HuH-7.5 (cell line): Measurements from ENCODE around the gene DENND2D.

Experiments
- DNase-seq: peaks from one replicate; pipeline ENCODE4 v3.0.0; 2011; ENCODE audit warnings: low spot score

The DENND2D gene

DNA sequence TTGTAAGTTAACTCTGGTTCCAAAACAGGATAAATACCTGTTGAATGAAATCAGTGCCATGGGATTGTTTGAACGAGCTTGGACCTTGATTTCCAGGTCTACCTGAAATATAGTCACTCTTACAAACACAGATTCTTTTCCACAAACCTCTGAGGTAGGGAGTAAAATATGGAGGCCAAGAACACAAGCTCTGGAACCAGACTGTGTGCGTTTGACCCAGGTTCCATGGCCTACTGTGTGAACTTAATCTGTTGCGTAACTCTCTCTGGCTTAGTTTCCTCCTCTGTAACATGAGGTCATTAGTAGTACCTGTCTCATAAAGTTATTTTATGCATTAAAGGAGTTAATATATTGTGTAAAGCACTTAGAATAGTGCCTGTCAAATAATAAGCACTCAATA is 25.1 kb downstream of the DENND2D start:
- no peak for DNase-seq

DNA sequence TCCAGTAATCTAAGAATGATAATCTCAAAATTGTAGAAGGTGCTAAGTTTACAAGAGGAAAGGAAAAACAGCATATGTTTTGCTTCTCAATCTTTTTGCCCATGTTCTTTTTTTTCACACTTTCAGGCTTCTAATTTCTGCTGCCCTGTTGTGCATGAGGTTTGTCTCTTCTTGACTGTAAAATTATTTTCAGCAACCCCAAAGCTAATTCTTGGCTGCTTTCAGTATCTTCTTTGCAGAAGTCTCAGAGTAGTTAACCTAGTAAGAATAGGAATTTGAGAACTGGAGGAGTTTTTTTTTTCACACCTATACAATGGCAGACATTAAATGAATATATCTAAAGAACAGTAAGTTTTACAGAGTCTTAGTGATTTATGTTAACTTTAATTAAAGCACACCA is 26.4 kb downstream of the DENND2D start:
- no peak for DNase-seq

DNA sequence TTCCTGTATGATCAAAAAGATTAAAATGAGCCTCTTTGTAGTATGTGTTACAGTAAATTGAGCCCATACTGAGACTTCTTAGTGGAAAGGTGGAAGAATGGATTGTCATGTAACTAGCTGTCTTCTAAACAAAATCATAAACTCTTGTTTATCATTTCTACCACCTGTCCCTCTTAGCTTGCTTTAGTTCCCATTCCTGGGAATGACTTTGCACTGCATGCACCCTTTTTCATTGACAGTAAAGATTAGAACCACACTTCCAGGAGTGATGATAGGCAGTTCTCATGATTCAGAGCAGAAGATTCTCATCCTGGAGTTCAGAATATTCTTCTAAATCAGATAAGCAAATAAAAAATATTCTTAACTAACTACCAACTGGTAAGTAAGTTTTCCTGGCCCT is 28.0 kb downstream of the DENND2D start:
- no peak for DNase-seq

DNA sequence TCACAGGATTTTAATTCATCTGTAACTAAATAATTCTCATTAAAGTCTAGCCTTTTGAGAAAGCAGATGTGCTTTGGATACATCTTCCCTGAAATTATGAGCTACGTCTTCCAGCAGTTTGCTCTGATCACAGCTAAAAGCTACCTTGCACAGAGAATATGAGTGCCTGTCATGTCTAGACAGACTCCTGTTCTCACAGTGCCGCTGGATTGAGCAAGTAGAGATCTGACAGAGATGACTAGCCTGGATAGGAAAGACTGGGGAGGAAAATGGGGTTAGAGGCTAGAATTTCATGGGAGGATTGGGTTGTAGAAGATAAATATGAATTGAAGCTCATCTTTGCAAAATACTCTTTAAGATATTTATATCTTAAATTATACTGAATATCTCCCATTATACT is 36.3 kb downstream of the DENND2D start:
- DNase-seq = no peak

DNA sequence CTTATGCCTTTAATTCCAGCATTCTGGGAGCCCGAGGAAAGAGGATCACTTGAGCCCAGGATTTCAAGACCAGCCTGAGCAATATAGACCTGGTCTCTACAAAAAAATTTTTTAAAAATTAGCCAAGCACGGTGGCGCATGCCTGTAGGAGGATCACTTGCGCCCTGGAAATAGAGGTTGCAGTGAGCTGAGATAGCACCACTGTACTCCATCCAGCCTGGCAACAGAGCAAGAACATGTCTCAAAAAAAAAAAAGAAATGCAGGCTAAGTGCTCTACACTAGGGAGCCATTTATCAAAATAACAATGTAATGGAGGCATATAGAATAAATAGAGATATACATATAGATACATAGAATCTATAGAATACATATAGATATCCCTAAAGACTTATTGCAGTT is 37.1 kb downstream of the DENND2D start:
- no peak for DNase-seq

DNA sequence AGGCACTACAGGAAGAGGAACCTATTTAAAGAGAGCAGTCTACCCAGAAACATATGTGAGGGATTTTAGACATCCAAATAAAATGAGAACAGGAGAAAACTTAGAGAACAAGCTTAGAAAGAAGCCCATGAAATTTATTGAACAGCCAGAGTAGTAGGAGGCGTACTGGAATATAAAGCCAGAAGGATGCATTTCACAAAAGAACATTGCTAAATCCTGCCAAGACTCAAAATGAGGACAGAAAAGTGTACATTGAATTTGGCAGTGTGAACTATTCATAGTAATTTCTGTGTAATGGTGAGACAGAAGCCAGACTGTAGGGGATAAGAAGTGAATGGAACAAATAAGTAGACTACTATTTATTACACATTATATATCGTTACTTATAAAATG is 38.0 kb downstream of the DENND2D start:
- no peak for DNase-seq

DNA sequence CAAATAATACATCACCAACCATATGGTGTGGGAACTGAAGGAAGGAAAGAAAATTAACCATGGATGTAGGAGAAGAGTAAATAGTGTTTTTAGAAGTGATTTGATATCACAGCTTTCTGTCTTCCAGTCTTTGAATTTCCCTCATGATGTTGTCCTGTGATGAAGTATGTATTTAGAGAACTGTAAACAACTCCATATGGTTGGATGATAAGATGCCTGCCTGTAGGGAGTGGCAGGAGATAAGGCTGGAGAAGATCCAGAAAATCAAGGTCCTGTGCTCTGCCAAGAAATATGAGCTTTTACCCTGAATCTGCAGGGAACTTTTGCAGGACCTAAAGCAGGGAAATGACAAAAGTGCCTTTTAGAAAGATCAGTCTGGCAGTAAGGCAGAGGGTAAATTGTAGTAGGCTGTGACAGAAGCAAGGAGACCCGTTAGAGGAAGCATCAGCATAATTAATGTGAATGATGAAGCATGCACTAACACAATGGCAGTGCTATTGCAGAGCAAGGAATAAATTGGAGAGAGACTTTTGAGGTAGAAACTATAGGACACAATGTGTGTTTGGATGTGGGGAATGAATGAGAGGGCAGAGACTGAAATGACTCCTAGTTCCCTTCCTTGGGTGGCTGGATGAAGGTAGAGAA is 38.5 kb downstream of the DENND2D start:
- no peak for DNase-seq

DNA sequence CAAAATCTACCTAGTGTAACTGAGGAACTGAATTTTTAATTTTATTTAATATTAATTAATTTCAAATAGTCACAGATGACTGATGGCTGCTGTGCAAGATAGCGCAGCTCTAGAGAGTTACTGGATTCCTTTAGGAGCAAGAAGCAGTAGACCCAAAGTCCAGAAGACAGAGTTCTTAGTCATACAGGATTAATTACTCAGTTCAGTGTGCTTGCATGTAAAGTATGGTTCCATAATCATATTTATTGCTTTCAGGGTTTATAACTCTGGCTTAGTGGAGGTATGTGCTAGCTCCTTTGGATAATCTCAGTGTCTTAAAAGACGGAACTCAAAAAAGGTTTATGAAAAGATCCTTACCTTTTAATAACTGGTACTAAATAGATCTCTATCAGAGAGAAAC is 43.0 kb downstream of the DENND2D start:
- DNase-seq = no peak

DNA sequence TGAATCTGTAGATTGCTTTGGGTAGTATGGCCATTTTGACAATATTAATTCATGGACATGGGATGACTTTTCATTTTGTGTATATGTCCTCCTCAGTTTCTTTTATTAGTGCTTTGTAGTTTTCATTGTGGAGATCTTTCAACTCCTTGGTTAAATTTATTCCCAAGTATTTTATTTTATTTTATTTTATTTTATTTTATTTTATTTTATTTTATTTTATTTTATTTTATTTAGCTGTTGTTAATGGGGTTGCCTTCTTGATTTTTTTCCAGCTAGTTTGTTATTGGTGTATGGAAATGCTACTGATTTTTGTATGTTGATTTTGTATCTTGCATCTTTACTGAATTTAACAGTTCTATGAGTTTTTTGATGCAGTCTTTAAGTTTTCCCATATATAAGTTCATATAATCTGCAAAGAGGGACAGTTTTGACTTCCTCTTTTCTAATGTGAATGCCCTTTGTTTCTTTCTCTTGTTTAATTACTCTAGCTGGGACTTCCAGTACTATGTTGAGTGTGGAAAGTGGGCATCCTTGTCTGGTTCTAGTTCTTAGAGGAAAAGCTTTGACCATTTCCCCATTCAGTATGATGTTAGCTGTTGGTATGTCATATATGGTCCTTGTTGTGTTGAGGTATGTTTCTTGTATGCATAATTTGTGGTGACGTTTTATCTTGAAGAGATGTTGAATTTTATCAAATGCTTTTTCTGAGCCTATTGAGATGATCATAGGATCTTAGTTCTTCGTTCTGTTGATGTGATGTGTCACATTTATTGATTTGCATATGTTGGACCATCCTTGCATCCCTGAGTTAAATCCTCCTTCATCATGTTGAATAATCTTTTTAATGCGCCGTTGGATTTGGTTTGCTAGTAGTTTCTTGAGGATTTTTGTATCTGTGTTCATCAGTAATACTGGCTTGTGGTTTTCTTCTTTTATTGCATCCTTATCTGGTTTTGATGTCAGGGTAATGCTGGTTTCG is 46.1 kb downstream of the DENND2D start:
- DNase-seq = no peak

DNA sequence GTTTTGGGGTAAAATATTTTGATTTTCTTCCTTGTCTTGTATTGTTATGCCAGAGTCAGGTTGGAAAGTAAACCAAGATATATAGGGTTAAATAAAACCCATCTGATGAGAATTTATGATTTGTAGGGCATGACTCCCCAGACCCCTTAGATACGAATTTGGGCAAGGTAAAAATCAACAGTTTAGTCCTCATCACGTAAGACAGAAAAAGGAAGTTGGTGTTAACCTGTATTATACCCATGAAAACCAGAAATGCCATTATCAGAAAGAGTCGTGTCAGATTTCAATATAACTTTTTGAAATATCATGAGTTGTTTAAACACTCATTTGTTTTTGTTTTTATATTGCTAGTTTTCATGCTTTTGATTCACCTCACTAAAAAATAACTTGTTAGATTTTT is 48.6 kb downstream of the DENND2D start:
- no peak for DNase-seq

DNA sequence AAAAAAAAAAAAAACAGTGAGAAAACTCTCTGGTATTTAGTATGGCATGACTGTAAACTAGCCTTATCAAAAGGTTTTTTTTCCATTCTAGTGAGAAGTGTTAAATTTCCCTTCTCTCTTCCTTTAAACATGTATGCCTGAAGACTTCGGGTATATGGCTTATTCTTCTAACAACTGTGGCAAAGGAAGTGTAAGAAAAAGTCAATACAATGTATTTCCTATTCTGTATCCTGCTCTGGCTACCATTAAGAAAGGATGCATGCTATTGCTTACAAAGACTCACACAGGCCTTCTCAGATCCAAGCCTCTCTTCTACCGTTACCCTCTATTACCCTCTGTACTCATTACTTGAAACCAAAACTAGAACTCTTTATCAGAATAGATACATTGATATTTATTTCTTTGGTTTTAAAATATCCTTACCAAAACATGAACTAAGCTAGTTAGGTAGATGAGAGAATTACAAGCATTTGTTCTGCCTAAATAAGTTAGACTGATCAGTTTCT is 52.0 kb downstream of the DENND2D start:
- DNase-seq = no peak

DNA sequence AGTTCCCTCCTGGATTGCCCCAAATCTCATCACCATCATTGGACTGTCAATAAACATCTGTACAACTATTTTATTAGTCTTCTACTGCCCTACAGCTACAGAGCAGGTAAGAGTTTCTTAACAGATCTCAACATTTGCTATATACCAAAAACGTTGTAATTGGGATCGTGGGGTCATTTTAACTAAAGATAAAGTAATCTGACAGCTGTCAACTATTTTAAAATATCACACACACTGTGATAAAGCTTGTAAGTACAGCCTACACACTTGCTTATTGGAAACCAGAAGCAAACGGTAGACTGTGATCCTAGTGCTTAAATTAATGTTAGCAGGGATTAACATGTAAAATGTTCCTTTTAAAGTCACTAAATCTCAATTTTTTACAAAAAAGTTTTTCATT is 52.5 kb downstream of the DENND2D start:
- DNase-seq = no peak

DNA sequence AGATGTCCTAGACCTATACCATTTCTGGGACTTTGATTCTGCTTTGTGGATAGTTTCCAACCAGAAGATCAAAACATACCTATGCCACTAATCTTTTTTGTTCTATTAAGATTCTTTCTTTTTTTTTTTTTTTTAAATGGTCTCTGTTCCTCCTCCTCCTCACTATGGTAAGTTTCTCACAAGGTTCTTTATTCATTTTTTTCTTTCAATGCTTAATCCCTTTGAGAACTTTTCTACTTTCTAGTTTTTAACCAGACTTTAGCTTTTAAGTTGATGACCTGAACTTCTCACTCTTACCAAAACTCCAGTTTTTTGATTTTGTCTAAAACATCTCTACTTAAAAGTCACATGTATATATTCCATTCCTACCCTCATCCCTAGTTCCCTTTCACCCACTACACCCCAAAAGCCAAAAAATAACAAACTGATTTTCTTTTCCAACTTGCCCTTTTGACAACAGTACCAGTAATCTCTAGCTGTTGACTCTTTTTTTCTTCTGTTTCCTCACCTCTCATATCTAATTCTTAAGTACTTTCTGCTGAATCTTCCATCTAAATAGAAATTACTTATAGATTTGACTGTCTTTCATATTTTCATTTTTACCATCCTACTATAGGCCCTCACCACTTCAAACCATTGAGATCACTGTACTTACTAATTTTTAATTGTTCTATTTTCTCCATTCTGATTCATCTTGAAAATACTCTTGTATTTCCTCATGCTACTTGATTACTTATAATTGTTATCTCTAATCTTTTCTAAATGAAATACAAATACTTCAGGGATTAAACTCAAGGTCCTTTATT is 54.3 kb downstream of the DENND2D start:
- DNase-seq = no peak

DNA sequence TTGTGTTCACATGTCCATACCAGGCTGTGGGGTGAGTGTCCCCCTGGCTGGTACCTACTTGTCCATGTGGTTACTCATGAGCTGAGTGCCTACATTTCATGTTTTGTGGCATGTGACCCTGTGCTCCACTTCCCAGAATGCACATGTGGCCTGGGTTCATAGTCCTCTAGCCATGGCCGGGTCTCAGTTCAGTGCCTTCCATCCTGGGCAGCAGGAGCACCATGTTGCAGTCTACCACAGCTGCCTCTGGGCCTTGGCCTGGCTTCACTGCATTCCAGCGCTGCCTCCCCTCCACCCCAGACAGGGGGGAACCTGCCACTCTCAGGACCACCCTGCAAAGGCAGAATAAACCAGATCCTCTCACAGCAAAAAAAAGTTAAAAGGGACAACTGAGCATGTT is 54.9 kb downstream of the DENND2D start:
- no peak for DNase-seq

DNA sequence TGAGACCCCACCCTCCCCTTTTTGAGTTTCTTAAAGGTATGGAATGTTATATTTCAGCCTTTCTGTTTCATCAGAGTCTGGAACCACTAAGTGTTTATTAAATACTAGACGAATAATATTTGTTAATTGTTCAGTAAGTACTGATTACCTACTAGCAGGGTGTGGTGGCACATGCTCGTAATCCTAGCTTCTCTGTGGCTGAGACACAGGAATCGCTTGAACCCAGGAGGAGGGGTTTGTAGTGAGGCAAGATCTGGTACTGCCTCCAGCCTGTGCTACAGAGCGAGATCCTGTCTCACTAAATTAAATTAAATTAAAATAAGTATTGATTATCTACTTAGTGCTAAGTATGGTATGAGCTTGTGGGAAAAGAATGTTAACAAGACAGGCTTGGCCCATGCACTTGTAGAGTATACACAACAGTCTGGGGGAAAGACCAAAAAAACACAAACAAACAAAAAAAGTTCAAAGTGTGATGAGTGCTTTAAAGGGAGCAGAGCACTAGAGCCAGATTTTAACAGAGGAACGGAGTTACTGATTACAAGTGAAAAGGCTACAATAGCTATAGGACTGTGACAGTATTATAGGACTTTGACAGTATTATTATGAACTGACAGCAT is 58.0 kb downstream of the DENND2D start:
- DNase-seq = no peak

DNA sequence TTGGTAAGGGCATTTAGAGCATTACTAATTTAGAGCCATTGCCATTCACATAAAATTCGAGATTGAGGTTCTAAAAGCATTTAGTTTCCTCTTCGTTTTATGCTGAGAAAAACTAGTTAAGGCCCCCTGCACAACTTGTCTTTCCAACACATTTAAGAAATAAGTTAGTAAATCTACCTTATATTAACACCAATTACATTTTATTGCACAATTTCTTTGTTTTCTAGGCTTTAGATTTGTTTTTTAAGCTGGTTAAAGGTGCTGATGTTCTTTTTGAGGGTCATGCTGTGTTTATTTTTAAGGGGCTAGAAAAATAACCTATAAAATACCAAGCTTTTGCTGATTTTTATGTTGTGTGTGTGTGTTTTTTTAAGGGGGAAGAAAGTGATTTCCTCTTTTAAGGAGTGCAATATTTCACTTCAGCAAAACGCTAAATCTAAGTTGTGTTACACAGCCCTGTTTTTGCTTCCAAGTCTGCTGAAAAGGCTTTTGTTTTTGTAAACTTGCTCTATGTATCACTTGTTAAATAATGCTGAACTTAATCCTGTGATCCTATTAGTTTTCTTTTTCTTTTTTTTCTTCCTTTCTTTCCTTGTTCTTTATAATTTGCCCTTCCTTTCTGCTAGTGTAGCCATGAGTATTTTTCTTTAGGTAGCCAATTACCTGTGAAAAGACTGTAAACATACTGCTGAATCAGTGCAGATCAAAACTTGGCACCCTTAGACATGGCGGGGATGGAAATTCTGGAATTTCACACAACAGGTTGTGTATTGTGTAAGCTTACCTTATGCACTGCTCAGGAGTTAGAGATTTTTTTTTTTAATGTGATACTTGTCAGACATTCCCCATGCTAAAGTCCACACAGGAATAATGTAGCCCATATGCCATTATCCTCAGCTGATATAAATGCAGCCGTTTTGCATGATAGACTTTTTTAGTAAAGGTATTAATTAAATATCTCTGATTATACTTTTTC is 58.9 kb downstream of the DENND2D start:
- DNase-seq = no peak

DNA sequence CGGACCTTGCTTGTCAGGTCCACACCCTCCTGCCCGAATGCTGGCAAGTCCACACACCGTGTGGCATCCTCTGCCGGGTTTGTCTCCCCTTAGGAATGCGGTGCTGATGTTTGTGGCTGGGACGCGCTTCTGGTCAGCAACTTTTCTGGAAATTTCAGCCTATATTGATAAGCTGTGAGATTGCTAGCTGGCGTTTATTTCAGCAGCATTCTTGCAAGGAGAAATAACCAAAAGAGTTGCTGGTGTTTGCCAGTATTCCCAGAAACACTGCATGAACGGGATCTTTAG is 59.8 kb downstream of the DENND2D start:
- peak; percentile 59 for DNase-seq

DNA sequence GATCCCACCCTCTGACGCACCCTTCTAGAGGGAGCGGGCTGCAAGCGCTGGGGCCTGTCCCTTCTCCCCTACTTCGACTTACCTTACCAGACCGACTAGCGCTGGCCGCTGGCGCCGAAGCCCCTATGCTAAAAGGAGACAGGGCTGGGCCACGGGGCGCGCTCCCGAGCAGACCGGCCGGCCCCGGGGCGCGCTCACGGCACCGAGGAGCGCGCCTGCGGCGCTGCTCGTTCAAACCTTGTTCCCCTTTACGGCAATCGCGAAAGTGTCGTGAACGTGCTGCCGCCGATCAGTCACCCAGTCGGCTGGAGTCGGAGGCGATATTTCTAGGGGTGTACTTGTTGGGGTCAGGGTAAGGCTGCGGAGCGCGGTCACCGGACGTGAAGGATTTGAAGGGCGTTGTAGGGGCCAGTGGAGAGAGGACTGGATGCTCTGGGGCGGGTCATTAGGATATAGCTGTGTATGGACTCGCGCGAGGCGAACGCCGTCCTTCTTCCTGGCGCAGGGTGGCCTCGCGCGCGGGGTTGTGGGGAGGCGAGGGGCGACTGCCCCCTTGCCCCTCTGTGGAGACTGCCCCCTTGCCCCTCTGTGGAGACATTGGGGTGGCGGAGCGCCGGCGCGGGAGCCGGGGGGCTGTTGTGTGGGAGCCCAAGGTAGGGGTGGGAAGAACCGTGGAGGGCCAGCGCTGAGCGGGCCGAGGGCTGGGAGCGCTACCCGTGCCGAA is 60.3 kb downstream of the DENND2D start, which contains the start of the genes CEPT1 and DRAM2:
Gene CEPT1, plus strand, starts transcription at position 268 of the 724 bp plus-strand sequence. CDS start 7,492 bp downstream, outside the sequence.
Gene DRAM2, minus strand, starts transcription at position 138 of the 724 bp plus-strand sequence. CDS start 8,539 bp downstream, outside the sequence.
- DNase-seq = peak; percentile 83

DNA sequence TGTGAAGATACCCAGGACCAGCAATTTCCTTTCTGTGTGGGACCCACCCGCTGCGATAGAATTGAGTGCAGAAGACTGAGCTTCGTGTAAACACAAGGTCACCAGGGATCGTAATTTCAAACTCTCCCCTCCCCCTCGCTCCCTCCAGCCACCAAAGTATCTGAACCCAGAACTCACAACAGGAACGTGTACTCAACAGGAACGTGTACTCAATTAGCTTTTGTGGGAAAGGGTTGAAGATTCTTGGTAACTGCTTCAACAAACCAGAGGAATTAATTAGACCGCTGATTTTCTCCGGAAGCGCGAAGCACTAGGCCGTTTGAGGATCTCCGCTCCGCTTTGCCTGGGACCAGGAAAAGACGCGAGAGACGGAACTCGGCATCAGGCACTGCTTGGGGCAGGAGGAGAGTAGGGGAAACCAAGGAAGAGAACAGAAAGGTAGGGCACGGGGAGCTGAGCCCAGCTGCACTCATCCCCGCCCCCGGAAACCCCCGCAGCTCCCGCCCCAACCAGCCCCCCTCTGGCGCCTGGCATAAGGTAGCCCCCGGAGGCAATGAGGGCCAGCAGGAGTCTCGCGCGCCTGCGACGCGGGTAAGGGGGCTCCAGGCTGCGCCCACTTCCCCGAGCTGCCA is 61.0 kb downstream of the DENND2D start:
- peak; percentile 48 for DNase-seq
